Lower leg skin (tissue), 3 donors: Measurements from ENCODE around the gene PLAAT5.

Experiments used
- POLR2A ChIP-seq, 2 donors: fragments of 450-650 bp; IDR thresholded peaks; one replicate each; pipeline ENCODE4 v1.6.1; 2016 to 2017; ENCODE audit warnings: antibody characterized with exemption in 2 of 2, mild to moderate bottlenecking in 1 of 2, moderate library complexity in 1 of 2
- TF ChIP-seq, protein P1 (sequence below), 3 donors: fragments of 450-650 bp; IDR thresholded peaks; one replicate each; pipeline ENCODE4 v1.5.1; 2016; ENCODE audit warnings: antibody characterized with exemption in 3 of 3, mild to moderate bottlenecking in 3 of 3, moderate library complexity in 2 of 3

DNA sequence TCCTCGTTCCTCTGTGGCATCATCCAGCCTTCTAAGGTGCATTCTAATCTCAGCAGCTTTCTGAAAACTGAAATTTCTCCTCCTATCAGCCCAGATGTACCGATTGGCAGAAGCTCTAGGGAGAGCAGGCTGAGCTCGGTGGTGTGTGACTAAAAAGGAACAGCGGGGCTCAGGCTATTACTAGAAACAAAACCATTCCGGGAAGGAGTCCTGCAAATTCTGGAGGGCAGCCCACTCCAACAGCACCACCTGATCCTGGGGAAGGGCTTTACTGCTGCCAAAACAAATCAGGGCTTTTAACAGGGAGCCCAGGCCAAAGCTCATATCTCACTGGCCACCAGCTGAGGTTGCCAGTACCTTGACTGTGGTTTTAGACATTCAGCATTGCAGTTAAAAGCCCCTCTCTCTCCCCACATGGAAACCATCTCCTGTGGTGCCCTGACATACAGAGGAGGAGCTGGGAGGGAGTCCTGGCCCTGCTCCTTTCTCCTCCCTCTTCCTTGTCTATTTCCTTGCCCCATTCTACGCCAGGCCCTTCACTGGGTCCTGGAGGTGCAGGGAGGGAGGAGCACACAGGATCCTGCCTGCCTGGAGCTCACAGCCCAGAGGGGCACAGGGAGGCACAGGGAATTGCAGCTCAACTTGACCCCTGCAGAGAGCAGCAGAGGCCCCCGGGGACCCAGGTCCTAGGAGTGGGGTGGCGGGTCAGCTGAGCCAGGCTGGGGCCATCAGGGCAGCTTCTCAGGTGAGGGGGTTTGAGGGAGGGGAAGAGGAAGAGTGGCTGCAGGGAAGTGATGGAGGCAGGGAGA is 46.5 kb upstream of the PLAAT5 start:
- TF ChIP-seq POLR2A (IDR thresholded peaks at IDR 0.05): no peak
- TF ChIP-seq, protein P1, sequence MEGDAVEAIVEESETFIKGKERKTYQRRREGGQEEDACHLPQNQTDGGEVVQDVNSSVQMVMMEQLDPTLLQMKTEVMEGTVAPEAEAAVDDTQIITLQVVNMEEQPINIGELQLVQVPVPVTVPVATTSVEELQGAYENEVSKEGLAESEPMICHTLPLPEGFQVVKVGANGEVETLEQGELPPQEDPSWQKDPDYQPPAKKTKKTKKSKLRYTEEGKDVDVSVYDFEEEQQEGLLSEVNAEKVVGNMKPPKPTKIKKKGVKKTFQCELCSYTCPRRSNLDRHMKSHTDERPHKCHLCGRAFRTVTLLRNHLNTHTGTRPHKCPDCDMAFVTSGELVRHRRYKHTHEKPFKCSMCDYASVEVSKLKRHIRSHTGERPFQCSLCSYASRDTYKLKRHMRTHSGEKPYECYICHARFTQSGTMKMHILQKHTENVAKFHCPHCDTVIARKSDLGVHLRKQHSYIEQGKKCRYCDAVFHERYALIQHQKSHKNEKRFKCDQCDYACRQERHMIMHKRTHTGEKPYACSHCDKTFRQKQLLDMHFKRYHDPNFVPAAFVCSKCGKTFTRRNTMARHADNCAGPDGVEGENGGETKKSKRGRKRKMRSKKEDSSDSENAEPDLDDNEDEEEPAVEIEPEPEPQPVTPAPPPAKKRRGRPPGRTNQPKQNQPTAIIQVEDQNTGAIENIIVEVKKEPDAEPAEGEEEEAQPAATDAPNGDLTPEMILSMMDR (IDR thresholded peaks at IDR 0.05): no peak
